ENCODE results near the gene ST13.

DNA sequence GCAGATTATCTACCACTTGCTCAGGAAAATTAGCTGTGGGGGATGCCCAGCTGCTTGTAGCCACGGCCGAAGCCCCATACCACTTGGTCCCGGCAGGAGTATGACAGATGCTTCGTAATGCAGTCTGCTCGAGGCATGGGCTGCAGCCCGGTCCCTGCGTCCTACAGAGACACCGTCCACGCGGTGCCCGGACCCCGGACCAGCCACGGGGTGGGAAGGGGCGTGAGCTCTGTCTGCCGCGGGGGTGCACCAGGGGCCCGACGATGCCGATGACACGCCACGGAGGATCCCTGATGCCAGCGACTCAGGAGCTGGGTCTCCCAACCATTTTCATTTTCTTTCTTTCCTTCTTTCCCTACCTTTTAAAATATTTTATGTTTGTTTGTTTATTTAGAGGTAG, 67.3 kb downstream of the ST13 start:
- no peak for TF ChIP-seq YY1 (IDR thresholded peaks at IDR 0.05; ENCODE audit: insufficient read depth, insufficient read length)
- TF ChIP-seq ZNF274 (IDR thresholded peaks at IDR 0.05; ENCODE audit: low read depth, low read length) = no peak
- TF ChIP-seq SUZ12 (IDR thresholded peaks at IDR 0.05; ENCODE audit: extremely low read depth, insufficient read depth, insufficient read length) = no peak
